Psoas muscle (tissue), 8 donors: ENCODE data around the gene CDH9. TPM values are rescaled to one million over a fixed set of nuclear protein-coding genes. Genes with fewer than 3 reads are reported as not detected.
"Not testable (repeated sequence)": the region's sequence is repeated elsewhere in the genome, so short reads cannot be mapped to it uniquely, and the experiment has no call there.

Experiments used
- ATAC-seq, 4 donors: fragments of 200-7000 bp; cut with Tn5 transposase; one replicate each; pipeline ENCODE4 v1.9.1; 2020; ENCODE audit warnings: moderate library complexity in 3 of 4, mild to moderate bottlenecking in 2 of 4
- DNase-seq, 2 donors: peaks; one replicate each; pipeline ENCODE4 v3.0.0-alpha.2; 2020
- H3K27ac ChIP-seq: fragments of 200-600 bp; one replicate; pipeline ENCODE4 v1.8.0; 2022
- H3K27me3 ChIP-seq, 3 donors: fragments of 200-600 bp in 1 of 3; one replicate each; pipeline versions ENCODE4 v1.6.1 to v1.8.0; 2013 to 2022; ENCODE audit warnings: low read length in 2 of 3, mild to moderate bottlenecking in 2 of 3, moderate library complexity in 1 of 3; ENCODE audit not compliant: insufficient read depth in 3 of 3
- H3K36me3 ChIP-seq, 2 donors: fragments of 200-600 bp in 1 of 2; one replicate each; pipeline versions ENCODE4 v1.6.1 to v1.8.0; 2013 to 2022; ENCODE audit warnings: low read depth in 1 of 2, mild to moderate bottlenecking in 1 of 2, moderate library complexity in 1 of 2; ENCODE audit not compliant: insufficient read depth in 1 of 2
- H3K4me1 ChIP-seq: fragments of 200-600 bp; one replicate; pipeline ENCODE4 v1.8.0; 2022
- H3K4me3 ChIP-seq: fragments of 200-600 bp; one replicate; pipeline ENCODE4 v1.8.0; 2022; ENCODE audit warnings: mild to moderate bottlenecking
- H3K9me3 ChIP-seq: fragments of 200-600 bp; one replicate; pipeline ENCODE4 v1.8.0; 2022
- CTCF ChIP-seq: fragments of 200-600 bp; IDR thresholded peaks from one replicate; pipeline ENCODE4 v1.8.0; 2022; ENCODE audit warnings: antibody characterized with exemption
- WGBS, 3 donors: extraction: QIAGEN DNeasy Blood & Tissue Kit; methylation state at CpG; one replicate each; pipeline versions ENCODE4 v1.1.6 to v1.1.7; 2013; 5-methylcytosine and 5-hydroxymethylcytosine counted together
- intact Hi-C, 2 donors: fragments of 100-400 bp; cut with DNase I; formaldehyde crosslinking; loops; one replicate each; pipeline versions ENCODE4 v1.11.0 to v1.14.2; 2022
- polyA plus RNA-seq, 3 donors: library from polyadenylated mRNA; stranded (reverse); fragments of 200-250 nt; gene quantifications; one replicate each; pipeline ENCODE4 v1.2.3, GENCODE V29; 2013
- total RNA-seq, 4 donors: library from RNA; stranded (reverse); fragmentation: NEBNext Ultra II Directional in 2 of 4; extraction: Animal tissue kit (Norgen Biotek cat#: 25700) in 2 of 4; gene quantifications; one replicate each; pipeline versions ENCODE4 v1.2.1 to v1.2.4, GENCODE V29; 2021 to 2023
- donor health status: healthy with polysubstance abuse.
- donor health status: DM: no; HTN: no; CAD: no; lungs with moderate emphysema.
- donor health status: Bipolar disorder and iron deficiency.
- donor health status: healthy.
- donor health status: DM: yes; HTN: yes; CAD: no.
- donor health status: DM: no; HTN: no; CAD: no.
- donor health status: DM: no; HTN: no; CAD: no.
- donor health status: DM: yes; HTN: yes; CAD: no.

CDH9 gene
- total and polyA plus RNA-seq, 7 donors, result not detected

GRCh38 chr5:26864061-26864460 is 174.3 kb downstream of the CDH9 start:
- Histone ChIP-seq H3K9me3 (no peaks in the 10 kb centered on the region), H3K36me3 (no peaks in the 10 kb centered on the region), H3K4me1 (no peaks in the 10 kb centered on the region), H3K4me3 (no peak overlapping the region), H3K27ac (no peak overlapping the region), H3K27me3 (no peaks in the 10 kb centered on the region)
- intact Hi-C loops, result no loop called here
- TF ChIP-seq CTCF, result no peak
- 45 to 57% (median 52%) methylated on average over 4 of the region's 4 CpGs for WGBS, 3 donors
- ATAC-seq (no peak), DNase-seq (no peak)

GRCh38 chr5:26856238-26856637 is 182.1 kb downstream of the CDH9 start:
- DNase-seq (no peak), ATAC-seq (no peak)
- no peak for TF ChIP-seq CTCF
- intact Hi-C loops, result no loop called here
- Histone ChIP-seq H3K4me3 (no peak overlapping the region), H3K36me3 (no peaks in the 10 kb centered on the region), H3K9me3 (no peaks in the 10 kb centered on the region), H3K27ac (no peak overlapping the region), H3K27me3 (no peaks in the 10 kb centered on the region), H3K4me1 (no peaks in the 10 kb centered on the region)

GRCh38 chr5:26852450-26852849 is 185.9 kb downstream of the CDH9 start:
- H3K36me3 ChIP-seq, H3K27me3 ChIP-seq, DNase-seq, H3K27ac ChIP-seq, H3K4me3 ChIP-seq, intact Hi-C loops, H3K4me1 ChIP-seq, H3K9me3 ChIP-seq, ATAC-seq: not testable (repeated sequence)
- WGBS, 3 donors, result 84 to 87% (median 84%) methylated on average over 8 of the region's 8 CpGs

- 73 to 80% (median 75%) methylated on average over 14 of the region's 14 CpGs for WGBS, 3 donors
- H3K36me3 ChIP-seq, result no peaks in the 10 kb centered on the region
- TF ChIP-seq CTCF, result no peak
- H3K4me1 ChIP-seq, result no peaks in the 10 kb centered on the region
- ATAC-seq (no peak), DNase-seq (no peak)
- H3K27me3 ChIP-seq, result no peaks in the 10 kb centered on the region
- no peak overlapping the region for H3K27ac ChIP-seq
- H3K4me3 ChIP-seq, result no peak overlapping the region
- no peaks in the 10 kb centered on the region for H3K9me3 ChIP-seq
- intact Hi-C loops, result no loop called here
These were observed 191.2 kb downstream of the CDH9 start for GRCh38 chr5:26847041-26847736.

GRCh38 chr5:26843677-26844076 is 194.7 kb downstream of the CDH9 start:
- 81 to 91% (median 87%) methylated on average over 2 of the region's 2 CpGs for WGBS, 3 donors
- H3K4me3 ChIP-seq, result no peak overlapping the region
- no peaks in the 10 kb centered on the region for H3K9me3 ChIP-seq
- DNase-seq (no peak), ATAC-seq (no peak)
- H3K4me1 ChIP-seq, result no peaks in the 10 kb centered on the region
- H3K27ac ChIP-seq, result no peak overlapping the region
- no peaks in the 10 kb centered on the region for H3K36me3 ChIP-seq
- no peak for TF ChIP-seq CTCF
- no peaks in the 10 kb centered on the region for H3K27me3 ChIP-seq
- intact Hi-C loops, result no loop called here
